Activated naive CD4-positive, alpha-beta T cell (primary cell): ENCODE results near the gene CYP27B1.

ENCODE experiments used
- DNase-seq, 4 experiments: peaks; one replicate each; lab custom pipeline; 2025; lab: John Stamatoyannopoulos, UW

Gene CYP27B1

GRCh38 chr12:57766464-57767304, at the start of gene CYP27B1:
Gene CYP27B1, minus strand, starts transcription at chr12:57767078. Its CDS starts 37 bp downstream, at chr12:57767041.
- no peak for DNase-seq

DNA sequence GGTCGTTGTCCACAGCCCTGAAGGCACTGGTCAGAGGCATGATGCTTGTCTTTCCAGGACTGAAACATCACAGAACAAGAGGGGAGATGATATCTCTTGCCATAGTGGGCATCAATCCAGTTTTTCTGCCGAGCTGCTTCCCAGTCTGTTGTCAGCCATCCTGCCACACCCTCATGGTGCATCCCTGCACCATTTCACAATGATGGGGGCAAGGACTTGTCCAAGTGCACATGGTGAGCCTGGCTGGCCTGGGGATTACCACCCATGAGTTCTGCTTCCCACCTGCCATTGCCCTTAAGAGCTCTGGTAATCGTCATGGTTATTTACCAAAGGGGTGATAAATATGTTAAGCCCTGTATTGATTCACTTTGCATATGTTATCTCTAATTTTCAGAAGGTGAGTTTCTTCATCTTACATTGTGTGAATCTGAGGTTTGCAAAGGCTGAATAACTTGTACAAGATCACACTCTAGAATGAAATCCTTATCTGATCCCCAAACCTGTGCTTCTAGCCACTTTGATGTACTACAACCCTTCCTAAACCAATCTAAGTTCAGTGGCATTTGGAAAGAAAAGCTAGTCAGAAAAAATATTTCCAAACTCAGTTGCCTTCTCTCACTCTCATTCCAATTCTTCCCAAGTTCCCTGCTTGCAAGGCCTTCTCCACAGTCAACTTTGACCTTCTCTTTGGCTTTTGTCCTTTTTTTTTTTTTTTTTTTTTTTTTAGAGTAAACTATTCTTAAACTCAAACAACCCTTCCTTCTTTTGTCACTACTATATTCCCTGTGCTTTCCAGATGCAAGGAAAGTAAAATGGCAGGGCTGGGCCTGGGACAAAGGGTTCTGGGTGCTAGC, 49.4 kb upstream of the CYP27B1 start:
- no peak for DNase-seq

GRCh38 chr12:57815177-57816000, 48.5 kb upstream of the CYP27B1 start:
- no peak for DNase-seq

DNA sequence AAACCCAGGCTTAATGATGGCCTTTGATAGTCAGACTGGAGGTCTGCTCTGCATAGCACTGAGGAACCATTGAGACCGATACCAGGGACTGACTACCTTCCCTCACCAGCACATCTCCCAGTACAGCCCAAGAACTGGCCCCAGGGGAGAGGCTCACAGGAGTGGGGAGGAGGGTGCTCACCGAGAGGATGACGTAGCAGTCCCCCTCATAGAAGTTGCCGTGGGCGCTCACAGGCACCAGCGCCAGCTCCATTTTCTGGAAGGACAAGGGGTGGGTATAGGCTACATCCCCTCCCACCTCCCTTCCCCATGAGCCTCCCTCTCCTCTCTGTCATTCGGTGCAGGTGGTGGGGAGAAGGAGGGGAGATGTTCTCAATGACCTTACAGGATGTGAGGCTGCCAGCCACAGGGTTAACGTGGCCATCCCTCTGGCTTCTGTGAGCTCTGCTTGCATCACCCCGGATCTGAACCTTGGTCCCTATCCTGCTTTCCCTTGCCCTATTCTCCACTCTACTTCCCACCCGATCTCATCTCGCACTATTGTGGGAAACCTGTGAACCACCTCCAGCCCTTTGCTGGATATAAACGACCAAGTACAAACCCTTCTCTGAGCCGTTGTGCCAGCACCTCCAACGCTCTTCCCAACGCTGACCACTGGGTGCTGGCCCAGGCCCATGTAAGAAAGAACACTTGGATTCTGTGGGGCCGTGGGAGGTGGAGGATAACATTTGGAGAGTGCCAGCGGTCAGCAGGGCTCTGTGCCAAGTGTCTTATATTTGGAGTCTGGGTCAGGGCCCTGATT, 47.3 kb upstream of the CYP27B1 start:
- no peak for DNase-seq

- no peak for DNase-seq
These were observed 46.5 kb upstream of the CYP27B1 start for GRCh38 chr12:57813111-57813970.

GRCh38 chr12:57811028-57811755, 44.3 kb upstream of the CYP27B1 start:
- no peak for DNase-seq

GRCh38 chr12:57810450-57810849, 43.6 kb upstream of the CYP27B1 start:
- no peak for DNase-seq

DNA sequence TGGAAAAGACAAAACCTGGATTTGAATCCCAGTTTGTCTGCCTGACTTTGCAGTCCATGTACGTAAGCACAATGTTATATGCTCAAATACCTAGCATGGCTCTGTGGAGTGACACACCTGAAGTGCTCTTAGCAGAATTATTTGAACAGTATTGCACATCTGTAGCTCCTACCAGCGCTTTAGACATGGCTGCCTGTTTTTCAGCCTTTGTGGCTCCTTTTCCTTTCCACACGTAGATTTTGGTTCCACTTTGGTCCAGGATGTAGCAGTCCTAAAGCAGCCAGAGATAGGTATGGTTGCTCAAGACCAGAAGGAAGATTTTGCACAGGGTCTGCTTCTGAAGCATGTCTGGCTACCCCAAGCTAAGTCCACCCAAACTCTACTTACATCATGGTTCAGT, 42.5 kb upstream of the CYP27B1 start:
- no peak for DNase-seq

DNA sequence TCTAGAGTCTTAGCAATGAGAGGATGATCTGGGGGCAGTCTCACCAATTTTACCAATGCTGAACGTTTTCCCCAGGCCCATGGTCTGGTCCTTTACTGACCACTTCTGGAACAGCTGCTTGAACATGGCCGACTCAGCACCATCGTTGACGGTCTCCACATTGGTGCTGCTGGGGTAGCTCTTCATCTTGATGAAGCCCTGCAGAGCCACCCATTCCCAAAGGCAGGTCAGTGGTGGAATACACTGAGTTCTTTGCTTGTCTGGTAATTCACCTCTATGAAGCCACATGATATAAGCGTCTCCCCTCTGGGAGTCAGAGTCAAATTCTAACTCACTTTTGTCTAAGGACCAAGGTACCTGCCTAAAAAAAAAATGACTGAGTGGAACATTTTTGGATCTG, 41.5 kb upstream of the CYP27B1 start:
- no peak for DNase-seq

- DNase-seq: no peak
These were observed 40.4 kb upstream of the CYP27B1 start for GRCh38 chr12:57807285-57807684.

DNA sequence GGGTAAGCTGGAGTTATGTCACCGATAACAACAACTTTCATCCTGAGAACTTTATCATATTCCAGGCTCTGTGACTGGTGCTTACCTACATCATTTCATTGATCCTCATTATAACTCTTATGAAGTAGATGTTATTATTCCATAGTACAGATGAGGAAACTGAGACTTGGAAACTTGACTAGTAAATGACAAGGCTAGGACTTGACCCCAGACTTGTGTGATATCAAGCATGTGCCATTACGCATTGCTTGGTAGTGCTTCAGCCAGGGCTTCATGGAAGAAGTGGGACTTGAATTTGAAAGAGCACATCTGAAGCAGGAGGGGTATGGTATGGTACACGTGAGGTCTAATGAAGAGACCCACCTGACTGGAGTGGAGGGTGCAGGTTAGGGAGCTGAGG, 39.8 kb upstream of the CYP27B1 start:
- DNase-seq: no peak

- peak in 1 of 4 experiments; percentile 13 for DNase-seq
These were observed 36.5 kb upstream of the CYP27B1 start for GRCh38 chr12:57803319-57803893.

DNA sequence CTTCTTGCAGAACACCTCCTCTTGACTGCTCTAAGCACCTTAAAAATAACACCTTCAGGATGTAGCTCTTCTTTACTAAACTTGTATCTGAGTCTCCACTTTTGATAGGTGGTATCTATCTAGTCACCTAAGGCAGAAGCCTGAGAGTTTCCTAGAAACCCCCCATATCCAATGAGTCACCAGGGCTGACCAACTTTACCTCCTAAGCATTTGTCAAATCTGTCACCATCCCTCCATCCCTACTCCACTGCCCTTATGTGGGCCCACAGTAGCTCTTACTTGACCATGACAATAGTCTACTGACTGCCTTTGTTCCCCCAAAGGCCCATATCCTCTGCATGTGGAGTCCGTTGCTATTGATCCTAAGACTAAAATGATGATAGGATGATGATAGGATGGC, 35.7 kb upstream of the CYP27B1 start:
- no peak for DNase-seq

DNA sequence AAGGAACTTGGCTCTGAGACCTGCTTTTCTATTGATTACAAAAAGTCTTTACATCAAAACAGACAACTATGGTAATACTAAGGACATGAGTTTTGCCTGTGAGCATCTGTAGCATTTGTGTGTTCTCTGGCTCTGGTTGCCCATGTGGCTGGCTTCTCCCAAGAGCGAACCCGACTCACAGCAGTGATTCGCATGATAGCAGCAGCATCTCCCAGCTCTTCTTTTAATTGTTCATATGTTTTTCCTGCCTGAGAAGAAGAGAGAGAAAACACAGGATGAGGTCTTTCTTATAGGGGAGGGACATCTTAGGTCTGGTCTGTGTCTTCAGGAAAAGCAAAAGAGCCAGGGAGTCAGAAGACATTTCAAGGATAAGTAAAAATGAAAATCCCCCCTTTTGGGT, 34.1 kb upstream of the CYP27B1 start:
- no peak for DNase-seq

DNA sequence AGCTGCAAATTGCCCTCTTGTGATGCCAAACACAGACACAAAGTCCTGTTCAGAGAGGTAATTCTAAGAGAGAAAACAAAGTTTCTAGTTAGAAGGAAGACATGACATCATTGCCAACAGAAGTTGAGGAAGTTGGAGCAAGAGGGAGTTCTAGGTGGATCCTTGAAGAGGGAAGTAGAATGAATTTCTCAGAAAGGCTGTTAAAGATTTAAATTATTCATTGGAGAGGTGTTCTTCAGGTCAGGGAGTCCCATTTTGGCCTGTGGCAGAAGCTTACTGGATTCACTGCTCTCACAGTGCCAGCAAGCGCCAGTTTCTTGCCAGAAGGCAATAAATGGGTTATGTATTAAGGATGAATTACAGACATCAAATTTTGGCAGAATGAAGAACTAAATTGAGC, 31.1 kb upstream of the CYP27B1 start:
- no peak for DNase-seq

DNA sequence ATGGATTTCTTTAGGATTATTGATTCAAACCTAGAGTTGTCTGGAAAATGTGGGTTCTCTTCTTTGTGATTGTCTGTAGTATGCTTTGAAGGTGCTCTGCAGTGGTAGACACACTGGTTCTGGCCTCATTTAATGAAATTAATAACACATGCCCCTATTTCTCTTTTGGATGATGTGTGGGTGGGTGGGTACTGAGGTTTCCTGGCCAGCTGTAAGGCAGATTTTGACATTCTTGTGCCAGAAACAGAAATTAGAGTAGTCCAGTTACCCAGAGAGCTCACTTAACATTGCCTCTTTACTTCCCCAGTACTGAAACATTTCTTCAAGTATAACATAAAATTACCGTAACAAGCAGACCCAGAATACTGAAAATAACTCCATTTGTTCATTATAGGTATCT, 30.1 kb upstream of the CYP27B1 start:
- DNase-seq: no peak

- no peak for DNase-seq
These were observed 28.5 kb upstream of the CYP27B1 start for GRCh38 chr12:57795354-57795753.

GRCh38 chr12:57793920-57794319, 27.0 kb upstream of the CYP27B1 start:
- DNase-seq: no peak

DNA sequence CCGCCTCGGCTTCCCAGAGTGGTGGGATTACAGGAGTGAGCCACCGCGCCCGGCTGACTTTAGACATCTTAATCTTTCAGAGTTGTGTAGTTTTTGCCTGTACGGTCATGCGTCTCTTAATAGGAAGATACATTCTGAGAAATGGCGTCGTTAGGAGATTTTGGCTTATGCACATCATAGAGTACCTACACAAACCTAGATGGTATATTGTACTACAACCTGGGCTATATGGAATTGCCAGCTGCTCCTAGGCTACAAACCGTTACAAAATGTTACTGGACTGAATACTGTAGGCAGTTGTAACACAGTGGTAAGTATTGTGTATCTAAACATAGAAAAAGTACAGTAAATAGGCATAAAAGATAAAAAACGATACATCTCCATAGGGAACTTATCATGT, 17.0 kb upstream of the CYP27B1 start:
- no peak for DNase-seq

GRCh38 chr12:57783466-57783801, 16.6 kb upstream of the CYP27B1 start:
- no peak for DNase-seq
